Measurements from ENCODE around the gene MARCHF4.
"Not testable (repeated sequence)": the region's sequence is repeated elsewhere in the genome, so short reads cannot be mapped to it uniquely, and the experiment has no call there.

MARCHF4 gene

GRCh38 chr2:216391401-216391800, 19.1 kb upstream of the MARCHF4 start:
- no peak for DNase-seq

GRCh38 chr2:216389570-216389969, 17.3 kb upstream of the MARCHF4 start:
- DNase-seq = no peak

GRCh38 chr2:216388046-216388884, 16.0 kb upstream of the MARCHF4 start:
- no peak for DNase-seq

- DNase-seq = no peak
These were observed 15.0 kb upstream of the MARCHF4 start for GRCh38 chr2:216387262-216387661.

GRCh38 chr2:216385478-216385877, 13.2 kb upstream of the MARCHF4 start:
- no peak for DNase-seq

- DNase-seq = not testable (repeated sequence)
These were observed 12.1 kb upstream of the MARCHF4 start for GRCh38 chr2:216384409-216384808.

GRCh38 chr2:216379977-216380376, 7.7 kb upstream of the MARCHF4 start:
- no peak for DNase-seq

- DNase-seq = no peak
These were observed 3.0 kb upstream of the MARCHF4 start for GRCh38 chr2:216375286-216375685.

GRCh38 chr2:216373896-216374295, 1.6 kb upstream of the MARCHF4 start:
- DNase-seq = no peak

- DNase-seq = no peak
These were observed 543 bp upstream of the MARCHF4 start for GRCh38 chr2:216372761-216373291.

GRCh38 chr2:216370961-216371712, 1.1 kb downstream of the MARCHF4 start:
- DNase-seq = no peak

- DNase-seq = no peak
These were observed 2.5 kb downstream of the MARCHF4 start for GRCh38 chr2:216369821-216370220.

- no peak for DNase-seq
These were observed 5.4 kb downstream of the MARCHF4 start for GRCh38 chr2:216366777-216367471.

- no peak for DNase-seq
These were observed 6.8 kb downstream of the MARCHF4 start for GRCh38 chr2:216365518-216365917.

GRCh38 chr2:216363221-216363620, 9.1 kb downstream of the MARCHF4 start:
- no peak for DNase-seq

GRCh38 chr2:216362730-216363129, 9.6 kb downstream of the MARCHF4 start:
- DNase-seq = no peak

GRCh38 chr2:216355711-216356110, 16.6 kb downstream of the MARCHF4 start:
- DNase-seq = no peak

- DNase-seq = no peak
These were observed 18.0 kb downstream of the MARCHF4 start for GRCh38 chr2:216354306-216354705.

GRCh38 chr2:216352653-216353270, 19.5 kb downstream of the MARCHF4 start:
- no peak for DNase-seq

- no peak for DNase-seq
These were observed 20.9 kb downstream of the MARCHF4 start for GRCh38 chr2:216351172-216351925.

- DNase-seq = peak; percentile 67
These were observed 22.0 kb downstream of the MARCHF4 start for GRCh38 chr2:216350214-216350791.

- no peak for DNase-seq
These were observed 22.9 kb downstream of the MARCHF4 start for GRCh38 chr2:216349366-216349765.

All from NCI-H2029 (cell line).